GM18858 (cell line): ENCODE data around the gene BACH2.
"Not testable (repeated sequence)": the region's sequence is repeated elsewhere in the genome, so short reads cannot be mapped to it uniquely, and the experiment has no call there.

Experiments
- ATAC-seq: cut with Tn5 transposase; IDR thresholded peaks from one replicate; pipeline ENCODE4 v1.9.1; 2021; ENCODE audit not compliant: unreplicated experiment

The BACH2 gene

DNA sequence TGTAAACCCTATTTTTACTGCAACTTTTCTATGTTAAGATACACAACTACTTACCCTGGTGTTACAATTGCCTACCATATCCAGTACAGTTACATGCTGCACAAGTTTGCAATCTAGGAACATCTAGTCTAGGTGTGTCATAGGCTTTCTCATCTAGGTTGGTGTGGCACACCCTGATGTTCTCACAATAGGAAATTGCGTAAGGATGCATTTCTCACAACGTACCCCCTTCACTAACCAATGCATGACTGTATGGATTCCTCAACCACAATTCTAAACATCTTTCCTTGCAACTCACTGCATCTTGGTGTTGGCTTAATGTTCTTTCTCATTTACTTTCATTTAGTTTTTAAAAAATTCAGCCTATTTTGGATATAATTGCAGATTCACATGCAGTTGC, 370.8 kb downstream of the BACH2 start:
- ATAC-seq, result no peak

DNA sequence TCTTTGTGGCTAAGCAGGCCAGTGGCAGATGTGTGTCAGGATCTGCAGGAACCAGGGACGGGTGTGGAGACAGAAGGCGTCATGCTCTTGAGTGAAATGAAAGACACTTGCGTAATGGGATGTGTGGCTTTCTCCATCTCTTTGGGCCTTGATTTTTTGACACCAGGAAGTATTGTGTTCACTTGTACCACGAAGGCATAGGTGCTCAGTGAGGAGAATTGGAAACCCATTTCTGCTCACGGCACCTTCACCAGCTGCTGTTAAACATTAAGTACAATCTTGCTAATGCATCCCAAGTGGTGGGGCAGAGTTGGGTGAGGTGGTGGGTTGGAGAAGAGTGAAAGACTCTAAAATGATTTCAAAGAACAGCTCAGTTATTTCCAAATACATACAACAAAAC, 372.4 kb downstream of the BACH2 start:
- no peak for ATAC-seq

DNA sequence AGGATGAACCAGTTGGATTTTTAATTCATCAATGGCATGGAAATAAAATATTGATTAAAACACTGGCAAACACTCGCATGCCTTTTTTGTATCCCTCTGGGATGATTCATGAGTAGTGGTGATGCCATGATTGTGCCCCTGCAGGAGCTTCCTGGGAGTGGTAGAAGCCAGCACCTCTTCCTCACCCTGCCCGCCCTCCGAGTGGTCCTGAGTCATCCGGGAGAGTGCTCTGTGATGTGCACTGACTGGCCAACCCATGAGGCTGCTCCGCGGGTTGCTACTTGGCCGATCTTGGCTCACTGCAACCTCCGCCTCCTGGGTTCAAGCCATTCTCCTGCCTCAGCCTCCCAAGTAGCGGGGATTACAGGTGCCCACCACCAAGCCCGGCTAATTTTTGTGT, 375.0 kb downstream of the BACH2 start:
- no peak for ATAC-seq

DNA sequence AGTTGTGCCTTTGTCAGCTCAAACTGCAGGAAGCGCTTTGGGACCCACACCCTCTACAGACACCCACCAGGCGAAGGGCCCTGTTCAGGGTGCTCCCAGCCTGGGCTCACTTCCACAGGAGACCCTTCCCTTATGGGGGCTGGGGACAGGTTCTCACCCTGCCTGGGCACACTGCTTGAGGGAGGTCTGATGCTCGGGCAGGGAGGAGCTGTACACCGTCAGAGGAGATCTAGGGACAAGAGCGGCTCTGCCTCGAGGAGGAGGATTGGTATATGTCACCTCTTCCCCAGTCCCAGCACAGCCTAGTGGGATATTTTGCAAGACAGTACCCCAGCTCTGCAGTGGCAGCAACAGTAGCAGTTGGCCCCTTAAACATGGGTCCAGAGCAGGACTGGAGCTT, 375.4 kb downstream of the BACH2 start:
- no peak for ATAC-seq

DNA sequence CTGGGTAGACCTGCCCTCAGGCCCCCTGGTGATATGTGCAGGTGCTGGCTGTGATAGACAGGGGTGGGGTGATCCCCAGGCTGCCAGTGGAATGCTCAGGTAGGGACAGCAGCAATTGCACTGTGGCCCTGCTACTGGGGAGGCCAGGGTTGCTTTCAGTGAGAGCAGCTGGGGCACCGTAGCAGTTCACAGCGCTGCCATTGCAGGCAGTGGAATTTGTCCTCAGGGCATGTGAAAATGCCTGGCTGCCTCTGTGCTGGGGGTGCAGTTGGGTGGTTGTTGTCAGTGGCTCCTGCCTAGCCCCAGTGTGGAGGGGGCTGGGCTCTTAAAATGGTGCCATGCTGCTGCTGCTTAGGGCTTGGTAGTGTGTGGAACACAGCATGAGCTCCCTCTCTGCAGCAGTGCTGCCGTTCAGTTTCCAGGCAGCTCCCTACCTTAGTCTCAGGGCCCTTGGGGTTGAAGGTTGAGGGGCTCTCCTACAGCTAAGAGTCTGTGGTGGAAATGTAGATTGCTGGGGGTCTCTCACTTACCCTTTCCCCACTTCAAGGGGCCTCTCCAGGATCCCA, 378.8 kb downstream of the BACH2 start:
- ATAC-seq, result no peak

DNA sequence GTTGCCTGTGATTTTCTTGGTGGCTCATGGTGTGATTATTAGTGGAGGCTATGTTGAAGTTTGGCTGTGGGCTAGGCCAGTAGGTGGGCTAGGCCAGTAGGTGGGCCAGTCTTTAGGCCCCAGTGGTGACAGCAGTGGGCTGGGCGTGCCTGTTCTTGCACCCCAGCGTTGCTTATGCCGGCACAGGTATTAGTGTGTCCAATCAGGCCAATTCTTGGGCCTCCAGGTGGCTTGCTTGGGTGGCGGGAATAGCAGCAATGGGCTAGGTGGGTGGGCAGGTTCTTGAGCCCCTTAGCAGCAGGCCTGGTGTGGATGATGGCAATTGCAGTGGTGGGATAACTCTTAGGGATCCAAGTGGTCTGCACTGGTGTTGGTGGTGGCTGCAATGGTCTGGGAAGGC, 379.4 kb downstream of the BACH2 start:
- no peak for ATAC-seq

DNA sequence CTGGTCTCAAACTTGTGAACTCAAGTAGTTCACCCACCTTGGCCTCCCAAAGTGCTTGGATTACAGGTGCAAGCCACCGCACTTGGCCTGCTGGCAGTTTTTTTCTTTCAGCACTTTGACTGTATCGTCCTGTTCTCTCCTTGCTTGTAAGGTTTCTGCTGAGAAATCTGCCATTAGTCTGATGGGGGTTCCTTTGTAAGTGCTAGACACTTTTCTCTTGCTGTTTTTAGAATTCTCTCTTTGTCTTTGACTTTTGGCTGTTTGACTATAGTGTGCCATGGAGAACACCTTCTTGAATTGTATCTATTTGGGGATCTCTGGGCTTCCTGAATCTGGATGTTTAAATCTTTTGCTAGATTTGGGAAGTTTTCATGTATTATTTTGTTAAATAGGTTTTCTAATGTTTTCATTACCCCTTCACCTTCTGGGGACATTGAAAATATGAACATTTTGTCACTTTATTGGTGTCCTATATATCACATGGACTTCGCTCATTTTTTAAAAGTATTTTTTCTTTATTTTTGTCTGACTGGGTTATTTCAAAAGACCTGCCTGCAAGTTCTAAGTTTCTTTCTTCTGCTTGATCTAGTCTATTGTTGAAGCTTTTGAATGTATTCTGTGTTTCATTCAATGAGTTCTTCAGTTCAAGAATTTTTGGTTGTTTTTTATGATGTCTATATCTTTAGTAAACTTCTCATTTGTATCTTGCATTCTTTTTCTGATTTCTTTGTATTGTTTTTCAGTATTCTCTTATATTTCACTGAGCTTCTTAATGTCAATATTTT, 380.3 kb downstream of the BACH2 start:
- ATAC-seq, result no peak

DNA sequence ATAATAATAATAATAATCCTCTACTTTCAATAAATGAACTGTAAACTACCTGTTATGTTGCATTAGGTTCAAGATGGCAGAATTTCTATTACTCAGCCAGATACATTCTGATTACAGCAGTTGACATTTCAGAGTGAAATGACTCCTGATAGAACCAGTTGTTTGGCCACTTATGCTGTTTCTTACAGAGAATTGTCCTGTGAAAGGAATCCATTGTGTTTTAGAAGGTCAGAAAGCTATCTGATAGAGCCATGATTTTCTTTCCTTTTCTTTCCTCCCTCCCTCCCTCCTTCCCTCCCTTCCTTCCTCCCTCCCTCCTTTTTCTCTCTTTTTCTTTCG, 385.8 kb downstream of the BACH2 start:
- ATAC-seq, result no peak

DNA sequence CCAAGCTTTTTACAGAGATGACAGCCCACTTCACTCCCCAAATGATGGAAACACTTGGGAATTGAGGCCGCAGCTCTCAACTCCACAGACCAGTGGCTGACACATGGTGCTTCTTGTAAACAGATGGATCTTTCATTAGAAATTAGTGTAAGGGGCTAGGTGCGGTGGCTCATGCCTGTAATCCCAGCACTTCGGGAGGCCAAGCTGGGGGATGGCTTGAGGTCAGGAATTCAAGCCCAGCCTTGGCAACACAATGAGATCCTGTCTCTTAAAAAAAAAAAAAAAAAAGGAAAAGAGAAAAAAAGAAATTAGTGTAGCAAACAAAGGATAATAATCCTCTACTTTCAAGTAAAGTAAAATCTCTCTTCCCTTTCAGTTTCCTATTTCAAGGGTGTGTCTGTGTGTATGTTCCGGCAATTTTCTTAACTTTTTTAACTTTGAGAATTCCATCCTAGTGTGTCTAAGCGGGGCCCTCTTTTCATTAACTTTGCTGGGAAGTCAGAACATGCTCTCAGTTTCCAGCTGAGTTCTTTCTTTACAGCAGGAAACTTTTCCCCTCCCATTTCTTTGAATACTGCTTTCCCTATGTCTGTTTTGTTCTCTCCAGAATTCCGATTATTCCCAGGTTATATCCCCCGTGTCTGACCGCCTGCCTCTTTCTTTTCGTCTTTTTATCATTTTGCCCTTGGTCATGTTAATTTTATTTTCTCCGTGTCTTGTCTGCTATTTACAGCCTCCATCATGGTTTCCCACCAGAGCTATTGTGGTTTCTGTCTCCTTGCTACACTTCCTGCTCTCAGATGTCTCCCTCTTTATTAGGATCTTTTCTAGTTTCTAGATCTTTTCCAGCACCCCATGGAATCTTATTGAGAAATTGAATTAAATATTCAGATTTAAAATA, 386.4 kb downstream of the BACH2 start:
- not testable (repeated sequence) for ATAC-seq

DNA sequence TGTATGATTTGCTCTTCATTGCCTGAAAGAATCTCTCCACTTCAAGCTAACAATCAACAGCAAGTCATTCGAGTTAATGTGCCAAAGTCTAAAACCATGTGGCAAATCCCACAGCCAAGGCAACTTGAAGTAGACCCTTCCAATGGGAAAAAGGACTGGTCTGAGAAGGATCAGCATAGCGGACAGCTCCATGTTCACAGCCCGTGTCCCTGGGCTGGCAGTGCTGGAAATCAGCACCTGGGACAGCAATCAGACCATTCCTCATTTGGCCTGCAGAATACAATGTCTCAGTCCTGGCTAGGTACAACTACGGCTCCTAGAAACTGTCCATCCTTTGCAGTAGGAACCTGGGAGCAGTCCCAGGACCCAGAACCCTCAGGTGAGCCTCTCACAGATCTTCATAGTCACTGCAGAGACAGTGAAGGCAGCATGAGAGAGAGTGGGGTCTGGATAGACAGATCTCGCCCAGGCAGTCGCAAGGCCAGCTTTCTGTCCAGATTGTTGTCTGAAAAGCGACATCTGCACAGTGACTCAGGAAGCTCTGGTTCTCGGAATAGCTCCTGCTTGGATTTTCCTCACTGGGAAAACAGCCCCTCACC, 401.3 kb downstream of the BACH2 start:
- no peak for ATAC-seq

DNA sequence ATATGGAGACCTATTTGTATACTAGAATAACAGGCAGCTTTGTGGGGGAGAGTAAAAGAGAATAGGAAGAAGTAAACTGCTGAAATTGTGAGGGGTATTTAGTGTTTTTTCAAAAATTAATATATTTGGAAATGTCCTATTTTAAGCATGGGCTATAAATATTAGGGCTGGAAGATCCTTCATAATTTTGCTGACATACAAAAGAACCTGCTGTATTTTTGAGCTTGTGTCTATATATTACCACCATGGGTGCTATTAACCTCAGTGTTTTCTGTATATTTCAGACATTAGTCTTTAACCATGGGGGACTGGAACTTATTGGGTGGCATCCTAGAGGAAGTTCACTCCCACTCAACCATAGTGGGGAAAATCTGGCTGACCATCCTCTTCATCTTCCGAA, 402.5 kb downstream of the BACH2 start, which contains the start of gene GJA10:
TSS of gene GJA10 (plus strand) at position 301 of the 400 bp plus-strand sequence. CDS start at position 301, 0 bp downstream.
- ATAC-seq, result no peak

DNA sequence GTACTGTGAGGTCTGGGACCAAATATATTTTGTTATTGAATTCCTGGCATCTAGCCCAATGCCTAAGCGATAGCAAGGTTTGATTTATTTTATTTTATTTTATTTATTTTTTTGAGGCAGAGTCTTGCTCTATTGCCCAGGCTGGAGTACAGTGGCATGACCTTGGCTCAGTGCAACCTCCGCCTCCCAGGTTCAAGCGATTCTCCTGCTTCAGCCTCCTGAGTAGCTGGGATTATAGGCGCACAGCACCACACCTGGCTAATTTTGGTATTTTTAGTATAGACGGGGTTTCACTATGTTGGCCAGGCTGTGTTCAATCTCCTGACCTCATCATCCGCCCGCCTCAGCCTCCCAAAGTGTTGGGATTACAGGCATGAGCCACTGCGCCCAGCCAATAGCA, 404.1 kb downstream of the BACH2 start:
- ATAC-seq, result not testable (repeated sequence)

DNA sequence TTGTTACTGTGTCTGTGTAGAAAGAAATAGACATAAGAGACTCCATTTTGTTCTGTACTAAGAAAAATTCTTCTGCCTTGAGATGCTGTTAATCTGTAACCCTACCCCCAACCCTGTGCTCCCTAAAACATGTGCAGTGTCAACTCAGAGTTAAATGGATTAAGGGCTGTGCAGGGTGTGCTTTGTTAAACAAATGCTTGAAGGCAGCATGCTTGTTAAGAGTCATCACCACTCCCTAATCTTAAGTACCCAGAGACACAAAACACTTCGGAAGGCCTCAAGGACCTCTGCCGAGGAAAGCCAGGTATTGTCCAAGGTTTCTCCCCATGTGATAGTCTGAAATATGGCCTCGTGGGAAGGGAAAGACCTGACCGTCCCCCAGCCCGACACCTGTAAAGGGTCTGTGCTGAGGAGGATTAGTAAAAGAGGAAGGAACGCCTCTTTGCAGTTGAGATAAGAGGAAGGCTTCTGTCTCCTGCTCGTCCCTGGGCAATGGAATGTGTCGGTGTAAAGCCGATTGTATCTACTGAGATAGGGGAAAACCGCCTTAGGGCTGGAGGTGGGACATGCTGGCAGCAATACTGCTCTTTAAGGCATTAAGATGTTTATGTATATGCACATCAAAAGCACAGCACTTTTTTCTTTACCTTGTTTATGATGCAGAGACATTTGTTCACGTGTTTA, 405.7 kb downstream of the BACH2 start:
- ATAC-seq, result not testable (repeated sequence)

DNA sequence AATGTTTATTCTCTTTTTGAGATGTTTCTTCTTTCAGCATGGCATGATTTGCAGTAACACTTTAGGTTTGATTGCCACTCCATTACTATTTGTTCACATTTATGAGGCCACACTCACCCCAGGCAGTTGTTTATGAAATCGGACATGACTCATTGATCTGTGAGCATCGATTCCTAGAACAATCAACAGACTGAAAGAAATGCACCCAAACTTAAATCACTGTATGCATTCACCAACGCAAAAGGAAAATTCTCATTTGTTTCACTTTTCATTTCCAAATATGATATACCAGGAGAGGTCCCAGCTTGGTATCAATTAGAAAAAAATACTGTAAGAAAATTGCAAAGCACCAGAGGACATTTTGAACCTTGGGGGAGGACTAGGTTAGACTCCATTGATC, 407.8 kb downstream of the BACH2 start:
- ATAC-seq, result no peak

DNA sequence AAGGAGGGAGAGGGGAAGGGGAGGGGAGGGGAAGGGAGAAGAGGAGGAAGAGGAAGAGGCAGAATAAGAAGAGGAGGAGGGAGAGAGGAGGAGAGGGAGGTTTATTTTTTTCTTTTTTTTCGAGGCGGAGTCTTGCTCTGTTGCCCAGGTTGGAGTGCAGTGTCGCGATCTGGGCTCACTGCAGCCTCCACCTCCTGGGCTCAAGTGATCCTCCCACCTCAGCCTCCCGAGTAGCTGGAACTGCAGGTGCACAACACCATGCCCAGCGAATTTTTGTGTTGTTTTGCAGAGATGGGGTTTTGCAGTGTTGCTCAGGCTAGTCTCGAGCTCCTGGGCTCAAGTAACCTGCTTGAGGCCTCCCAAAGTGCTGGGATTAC, 408.5 kb downstream of the BACH2 start:
- no peak for ATAC-seq

DNA sequence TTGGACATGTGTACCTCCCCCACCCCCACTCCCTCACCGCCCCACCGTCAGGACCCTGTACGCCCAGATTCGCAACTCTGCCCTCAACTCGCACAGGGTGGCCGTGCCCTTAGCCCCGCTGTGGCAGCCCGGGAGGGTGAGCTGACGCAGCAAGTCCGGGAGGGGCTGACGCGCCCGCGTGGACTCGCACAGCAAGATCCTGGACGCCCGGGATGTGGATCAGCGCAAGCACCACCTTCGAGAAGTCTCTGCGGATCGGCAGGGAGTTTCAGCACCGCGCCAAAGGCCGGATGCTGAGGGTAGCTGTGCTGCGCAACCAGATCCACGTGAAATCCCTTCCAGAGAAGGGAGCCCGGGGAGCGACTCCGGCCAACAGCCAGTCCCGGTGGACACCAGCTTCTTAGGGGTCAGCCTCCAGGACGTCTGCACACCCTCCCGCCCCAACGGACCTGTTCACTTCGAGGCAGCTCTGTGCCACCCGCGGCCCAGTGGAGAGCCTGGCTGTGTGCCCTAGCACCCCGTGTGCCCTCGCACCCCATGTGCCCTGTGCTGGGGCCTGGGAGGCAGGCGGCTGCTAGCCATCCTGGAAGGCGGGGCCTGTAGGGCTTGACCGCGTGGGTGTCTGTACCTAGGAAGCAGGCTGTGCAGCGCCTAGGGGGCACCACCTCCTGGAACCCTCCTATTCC, 409.0 kb downstream of the BACH2 start:
- no peak for ATAC-seq

DNA sequence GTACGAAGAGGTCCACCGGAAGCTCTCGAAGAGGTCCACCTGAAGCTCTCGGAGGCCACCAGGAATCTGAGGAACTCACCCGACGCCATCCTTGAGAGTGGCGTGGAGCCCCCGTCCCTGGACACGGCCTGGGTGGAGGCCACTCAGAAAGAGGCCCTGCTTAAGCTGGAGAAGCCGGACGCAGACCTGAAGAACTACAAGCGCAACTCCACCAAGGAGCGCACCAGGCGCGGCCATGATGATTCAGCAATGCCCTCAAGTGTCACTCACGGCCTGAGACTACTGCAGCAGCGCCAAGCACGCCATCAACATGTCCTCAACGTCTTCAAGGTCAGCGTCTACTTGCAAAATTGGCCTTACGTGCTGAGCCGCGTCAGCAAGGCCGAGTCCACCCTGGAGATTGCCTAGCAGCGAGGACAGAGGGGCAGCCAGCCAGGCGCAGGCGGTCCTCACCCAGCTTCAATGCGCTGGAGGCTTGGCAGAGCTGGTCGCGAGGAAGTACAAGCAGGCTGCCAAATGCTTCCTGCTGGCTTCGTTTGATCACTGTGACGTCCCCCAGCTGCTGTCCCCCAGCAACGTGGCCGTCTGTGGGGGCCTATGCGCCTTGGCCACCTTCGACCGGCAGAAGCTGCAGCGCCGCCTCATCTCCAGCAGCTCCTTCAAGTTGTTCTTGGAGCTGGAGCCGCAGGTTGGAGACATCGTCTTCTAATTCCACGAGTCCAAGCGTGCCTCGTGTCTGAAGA, 410.1 kb downstream of the BACH2 start:
- ATAC-seq, result no peak
